MM.1S (cell line): ENCODE measurements around the gene HDHD5.

Experiments
- DNase-seq: peaks from one replicate; pipeline ENCODE4 v3.0.0-alpha.2; 2015
- H2AFZ ChIP-seq: fragments of 300-600 bp; sonication (generic); 2 replicates; pipeline ENCODE4 v1.6.0; 2016; ENCODE audit warnings: antibody characterized with exemption, low read length
- H3F3A ChIP-seq: fragments of 300-600 bp; sonication (generic); 2 replicates; pipeline ENCODE4 v1.6.1; 2016; ENCODE audit warnings: mild to moderate bottlenecking, antibody characterized with exemption, low read length, moderate library complexity, mixed read lengths; ENCODE audit not compliant: insufficient read depth
- H3K27ac ChIP-seq: fragments of 300-600 bp; sonication (generic); 2 replicates; pipeline ENCODE4 v1.5.1; 2016; ENCODE audit warnings: mild to moderate bottlenecking, low read length
- H3K27me3 ChIP-seq: fragments of 300-600 bp; sonication (generic); replicated peaks from 2 replicates; pipeline ENCODE4 v1.6.0; 2016; ENCODE audit warnings: low read length; ENCODE audit not compliant: insufficient read depth
- H3K36me3 ChIP-seq: fragments of 300-600 bp; sonication (generic); replicated peaks from 2 replicates; pipeline ENCODE4 v1.6.1; 2016; ENCODE audit warnings: mild to moderate bottlenecking, low read length, mixed read lengths; ENCODE audit not compliant: insufficient read depth
- H3K4me1 ChIP-seq: fragments of 300-600 bp; sonication (generic); 2 replicates; pipeline ENCODE4 v1.6.1; 2016; ENCODE audit warnings: low read length, mixed read lengths
- H3K4me2 ChIP-seq: fragments of 300-600 bp; sonication (generic); 2 replicates; pipeline ENCODE4 v1.6.0; 2016; ENCODE audit warnings: low read depth, low read length
- H3K4me3 ChIP-seq: fragments of 300-600 bp; sonication (generic); 2 replicates; pipeline ENCODE4 v1.5.1; 2016; ENCODE audit warnings: low read length, mixed read lengths
- H3K79me2 ChIP-seq: fragments of 300-600 bp; sonication (generic); 2 replicates; pipeline ENCODE4 v1.6.1; 2016; ENCODE audit warnings: mixed run types, low read length, mixed read lengths
- H3K9ac ChIP-seq: fragments of 300-600 bp; sonication (generic); 2 replicates; pipeline ENCODE4 v1.6.1; 2016; ENCODE audit warnings: low read length, mixed read lengths
- H3K9me2 ChIP-seq: fragments of 300-600 bp; sonication (generic); replicated peaks from 2 replicates; pipeline ENCODE4 v1.6.1; 2016; ENCODE audit warnings: mild to moderate bottlenecking, low read length, mixed read lengths; ENCODE audit not compliant: insufficient read depth
- H3K9me3 ChIP-seq: fragments of 300-600 bp; sonication (generic); replicated peaks from 2 replicates; pipeline ENCODE4 v1.6.1; 2016; ENCODE audit warnings: mild to moderate bottlenecking, low read length, mixed read lengths; ENCODE audit not compliant: insufficient read depth
- H4K20me1 ChIP-seq: fragments of 300-600 bp; sonication (generic); 2 replicates; pipeline ENCODE4 v1.6.1; 2016; ENCODE audit warnings: mild to moderate bottlenecking, low read length, moderate library complexity, mixed read lengths; ENCODE audit not compliant: insufficient read depth
- EZH2 ChIP-seq: fragments of 300-600 bp; sonication (generic); optimal IDR thresholded peaks from 2 replicates; pipeline ENCODE3; 2017; ENCODE audit warnings: low read depth, mild to moderate bottlenecking, antibody characterized with exemption, low read length, mixed read lengths
- EZH2phosphoT487 ChIP-seq: fragments of 300-600 bp; sonication (generic); IDR thresholded peaks from 2 replicates; pipeline ENCODE4 v1.6.1; 2018; ENCODE audit warnings: antibody characterized with exemption, low read length
- TF ChIP-seq, protein P1 (sequence below): fragments of 300-600 bp; sonication (generic); IDR thresholded peaks from 2 replicates; pipeline ENCODE4 v1.5.1; 2016; ENCODE audit warnings: antibody characterized with exemption, low read length, mixed read lengths

HDHD5 gene

DNA sequence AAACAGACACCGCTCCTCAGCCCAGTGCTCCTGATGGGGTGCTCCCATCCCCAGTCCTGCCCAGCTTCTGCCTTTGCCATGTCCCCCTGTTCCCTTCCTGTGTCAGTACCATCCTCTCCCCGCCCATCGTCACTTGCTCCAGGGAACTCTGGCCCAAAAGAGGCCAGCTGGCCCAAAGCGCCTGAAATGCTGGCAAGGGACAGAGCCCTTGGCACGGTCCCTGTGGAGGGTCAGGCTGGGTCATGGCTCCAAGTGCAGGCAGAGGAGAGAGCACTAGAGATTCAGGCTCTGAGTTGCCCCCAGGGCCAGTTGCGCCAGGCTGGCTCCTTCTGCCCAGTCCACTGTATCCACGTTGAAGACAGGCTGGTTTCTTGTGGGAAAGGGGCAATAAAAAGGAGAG, 8.4 kb upstream of the HDHD5 start:
- Histone ChIP-seq H3K79me2 (no peaks in the 10 kb centered on the region), H3K27me3 (peaks cover 3% of the 10 kb centered on the region; the same call in 1 of the 2 replicates), H3F3A (no peaks in the 10 kb centered on the region)

DNA sequence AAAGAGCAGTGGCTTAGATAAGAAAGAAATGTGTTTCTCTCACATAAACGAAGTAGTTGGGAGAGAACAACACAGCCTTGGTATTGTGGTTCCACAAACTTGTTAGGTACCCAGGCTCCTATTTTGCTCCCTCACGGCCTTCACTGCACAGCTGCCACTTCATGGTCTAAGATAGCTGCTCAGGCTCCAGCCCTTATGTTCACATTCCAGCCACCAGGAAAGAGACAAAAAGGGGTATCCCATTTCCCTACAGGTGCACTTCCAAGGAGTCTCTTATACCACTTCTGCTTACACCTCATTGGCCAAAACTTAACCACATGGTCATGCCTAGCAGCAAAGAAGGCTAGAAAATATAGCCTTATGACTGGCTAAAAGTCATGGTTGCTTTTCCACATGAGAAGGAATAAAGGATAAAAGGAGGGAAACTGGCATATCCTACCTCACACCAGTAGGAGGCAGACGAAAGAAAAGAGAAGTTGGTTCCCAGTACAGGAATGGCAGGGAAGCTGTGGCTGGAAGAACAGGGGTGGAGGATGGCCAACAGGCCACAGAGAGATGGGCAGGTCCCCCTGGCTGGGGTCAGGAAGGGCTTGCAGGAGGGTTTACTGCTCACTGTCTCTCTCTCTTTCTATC, 5.4 kb upstream of the HDHD5 start:
- no peaks in the 10 kb centered on the region for H3K36me3 ChIP-seq
- H3K27ac ChIP-seq = no peak overlapping the region
- H3K4me3 ChIP-seq = no peak overlapping the region
- H3K9me3 ChIP-seq = no peaks in the 10 kb centered on the region
- no peaks in the 10 kb centered on the region for H3K9me2 ChIP-seq
- no peaks in the 10 kb centered on the region for H3K79me2 ChIP-seq
- H2AFZ ChIP-seq = no peak overlapping the region
- no peak overlapping the region for H3K9ac ChIP-seq
- TF ChIP-seq EZH2phosphoT487 (no peak), EZH2 (no peak)
- TF ChIP-seq, protein P1, sequence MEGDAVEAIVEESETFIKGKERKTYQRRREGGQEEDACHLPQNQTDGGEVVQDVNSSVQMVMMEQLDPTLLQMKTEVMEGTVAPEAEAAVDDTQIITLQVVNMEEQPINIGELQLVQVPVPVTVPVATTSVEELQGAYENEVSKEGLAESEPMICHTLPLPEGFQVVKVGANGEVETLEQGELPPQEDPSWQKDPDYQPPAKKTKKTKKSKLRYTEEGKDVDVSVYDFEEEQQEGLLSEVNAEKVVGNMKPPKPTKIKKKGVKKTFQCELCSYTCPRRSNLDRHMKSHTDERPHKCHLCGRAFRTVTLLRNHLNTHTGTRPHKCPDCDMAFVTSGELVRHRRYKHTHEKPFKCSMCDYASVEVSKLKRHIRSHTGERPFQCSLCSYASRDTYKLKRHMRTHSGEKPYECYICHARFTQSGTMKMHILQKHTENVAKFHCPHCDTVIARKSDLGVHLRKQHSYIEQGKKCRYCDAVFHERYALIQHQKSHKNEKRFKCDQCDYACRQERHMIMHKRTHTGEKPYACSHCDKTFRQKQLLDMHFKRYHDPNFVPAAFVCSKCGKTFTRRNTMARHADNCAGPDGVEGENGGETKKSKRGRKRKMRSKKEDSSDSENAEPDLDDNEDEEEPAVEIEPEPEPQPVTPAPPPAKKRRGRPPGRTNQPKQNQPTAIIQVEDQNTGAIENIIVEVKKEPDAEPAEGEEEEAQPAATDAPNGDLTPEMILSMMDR = 0 out of 2 replicates have a peak, but pooled peaks have one; percentile 11
- no peaks in the 10 kb centered on the region for H3F3A ChIP-seq
- peaks cover 3% of the 10 kb centered on the region; the same call in 1 of the 2 replicates for H3K27me3 ChIP-seq
- no peak overlapping the region for H3K4me2 ChIP-seq
- H4K20me1 ChIP-seq = no peaks in the 10 kb centered on the region
- DNase-seq = no peak
- H3K4me1 ChIP-seq = peaks cover 4% of the 10 kb centered on the region; the same call in 1 of the 2 replicates

More for the DNA sequence above, 8.4 kb upstream of the HDHD5 start:
- H4K20me1 ChIP-seq = no peaks in the 10 kb centered on the region
- TF ChIP-seq EZH2phosphoT487 = no peak
- TF ChIP-seq, protein P1 = no peak
- no peaks in the 10 kb centered on the region for H3K9me3 ChIP-seq
- peaks cover 4% of the 10 kb centered on the region for H3K4me1 ChIP-seq
- H3K4me2 ChIP-seq = no peak overlapping the region
- H3K36me3 ChIP-seq = no peaks in the 10 kb centered on the region
- H3K9ac ChIP-seq = no peak overlapping the region
- H3K4me3 ChIP-seq = no peak overlapping the region
- no peaks in the 10 kb centered on the region for H3K9me2 ChIP-seq
- no peak for DNase-seq
- H2AFZ ChIP-seq = no peak overlapping the region
- no peak overlapping the region for H3K27ac ChIP-seq

DNA sequence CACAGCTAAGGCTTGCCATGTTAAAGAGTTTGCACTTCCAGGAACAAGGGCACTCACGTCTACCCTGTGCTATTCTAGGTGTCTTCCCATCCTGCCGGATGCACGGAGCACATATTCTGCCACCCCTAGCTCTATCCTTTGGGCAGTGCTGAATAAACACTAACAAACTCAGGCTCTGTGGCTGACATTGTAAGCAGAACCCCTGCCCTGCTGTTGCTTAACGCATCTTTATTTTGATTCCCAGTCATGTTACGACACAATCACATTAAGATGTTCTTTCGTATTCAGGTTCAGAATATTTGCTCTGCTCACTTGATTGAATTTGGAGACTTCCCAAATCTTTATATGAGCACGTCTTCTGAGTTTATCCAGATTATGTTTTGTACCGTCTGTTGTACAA, 3.7 kb upstream of the HDHD5 start:
- Histone ChIP-seq H3K9me2 (no peaks in the 10 kb centered on the region), H3K4me2 (no peak overlapping the region), H3K36me3 (no peaks in the 10 kb centered on the region), H3K4me1 (peaks cover 5% of the 10 kb centered on the region; the same call in 1 of the 2 replicates), H3K27ac (no peak overlapping the region), H2AFZ (no peak overlapping the region), H3F3A (peaks cover 7% of the 10 kb centered on the region; the same call in 1 of the 2 replicates), H3K9ac (no peak overlapping the region), H4K20me1 (no peaks in the 10 kb centered on the region), H3K9me3 (no peaks in the 10 kb centered on the region), H3K27me3 (no peaks in the 10 kb centered on the region; the same call in 1 of the 2 replicates), H3K79me2 (peaks cover 7% of the 10 kb centered on the region), H3K4me3 (no peak overlapping the region)
- DNase-seq = no peak
- TF ChIP-seq EZH2 = no peak
- TF ChIP-seq, protein P1 = no peak
- no peak for TF ChIP-seq EZH2phosphoT487
